Ovary (tissue), 9 donors: ENCODE results near the gene RBPJ. TPM values are rescaled to one million over a fixed set of nuclear protein-coding genes. Genes with fewer than 3 reads are reported as not detected.

Source experiments
- DNase-seq, 5 donors: peaks; one replicate each; pipeline ENCODE4 v3.0.0-alpha.2; 2019 to 2020
- H3K27ac ChIP-seq, 2 donors: fragments of 200-600 bp; one replicate each; pipeline versions ENCODE4 v1.5.1 to v1.8.0; 2019 to 2022
- H3K27me3 ChIP-seq: fragments of 200-600 bp; one replicate; pipeline ENCODE4 v1.8.0; 2022
- H3K36me3 ChIP-seq: fragments of 200-600 bp; sonication (generic); one replicate; pipeline ENCODE4 v1.5.1; 2019
- H3K4me1 ChIP-seq: one replicate; pipeline ENCODE4 v1.8.1; 2013; ENCODE audit warnings: mild to moderate bottlenecking, moderate library complexity; ENCODE audit not compliant: insufficient read depth
- H3K4me3 ChIP-seq: fragments of 200-600 bp; sonication (generic); one replicate; pipeline ENCODE4 v1.5.1; 2017
- H3K9me3 ChIP-seq, 2 donors: fragments of 200-600 bp in 1 of 2; sonication (generic) in 1 of 2; one replicate each; pipeline versions ENCODE4 v1.5.1 to v1.8.1; 2013 to 2019; ENCODE audit warnings: mild to moderate bottlenecking in 1 of 2, moderate library complexity in 1 of 2
- CTCF ChIP-seq, 3 donors: fragments of 450-650 bp in 2 of 3; fragments of 200-600 bp in 1 of 3; IDR thresholded peaks; one replicate each; pipeline versions ENCODE4 v1.5.1 to v1.8.0; 2016 to 2022; ENCODE audit warnings: antibody characterized with exemption in 3 of 3, mild to moderate bottlenecking in 1 of 3
- EP300 ChIP-seq: sonication (generic); formaldehyde crosslinking; IDR thresholded peaks from one replicate; pipeline ENCODE4 v1.6.1; 2017; ENCODE audit warnings: antibody characterized with exemption
- POLR2A ChIP-seq: fragments of 450-650 bp; IDR thresholded peaks from one replicate; pipeline ENCODE4 v1.6.1; 2017; ENCODE audit warnings: antibody characterized with exemption, mild to moderate bottlenecking, moderate library complexity
- WGBS, 3 donors: extraction: QIAGEN DNeasy Blood & Tissue Kit in 1 of 3; methylation state at CpG; one replicate each; pipeline versions ENCODE4 v1.1.5 to v1.1.7; 2013 to 2017; 5-methylcytosine and 5-hydroxymethylcytosine counted together
- intact Hi-C, 4 donors: fragments of 100-400 bp; cut with DNase I; formaldehyde crosslinking; loops; one replicate each; pipeline versions ENCODE4 v1.11.0 to v1.15.1; 2022 to 2023
- polyA plus RNA-seq, 2 donors: library from polyadenylated mRNA; stranded (reverse); fragments of 200-250 nt in 1 of 2; fragments of 350-450 nt in 1 of 2; fragmentation: Illumina TruSeq in 1 of 2; extraction: RNeasy Lipid Tissue Mini Kit (QIAGEN cat#74804) in 1 of 2; gene quantifications; one replicate each; pipeline ENCODE4 v1.2.3, GENCODE V29; 2013 to 2014
- total RNA-seq, 7 donors: library from RNA; depleted of rRNA in 2 of 7; stranded (reverse); fragments of >200 nt in 2 of 7; fragmentation: NEBNext Ultra II Directional in 3 of 7; extraction: Animal tissue kit (Norgen Biotek cat#: 25700) in 3 of 7; gene quantifications; one replicate each; pipeline versions ENCODE4 v1.1.0 to v1.2.4, GENCODE V29; 2016 to 2023
- donor health status: DM: no; HTN: no; CAD: no; lungs with moderate emphysema.
- donor health status: DM: no; HTN: no; CAD: no.
- donor health status: Bipolar disorder and iron deficiency.
- donor health status: DM: yes; HTN: yes; CAD: no.
- donor health status: DM: no; HTN: no; CAD: no.
- donor health status: DM: yes; HTN: yes; CAD: no.

RBPJ gene
- total and polyA plus RNA-seq, 9 donors = 36.0 to 75.1 (median 62.7) TPM

GRCh38 chr4:26361297-26361696 lies 40.5 kb downstream of the RBPJ start:
- no peaks in the 10 kb centered on the region for H3K27me3 ChIP-seq
- no peaks in the 10 kb centered on the region for H3K9me3 ChIP-seq
- intact Hi-C loops = no loop called here
- H3K4me3 ChIP-seq = no peak overlapping the region
- TF ChIP-seq EP300 (no peak), CTCF (IDR thresholded peaks at IDR 0.05) (no peak), POLR2A (no peak)
- no peaks in the 10 kb centered on the region for H3K36me3 ChIP-seq
- no peak for DNase-seq
- H3K4me1 ChIP-seq = peaks cover 4% of the 10 kb centered on the region
- 75 to 90% (median 88%) methylated on average over 2 of the region's 2 CpGs for WGBS, 3 donors
- H3K27ac ChIP-seq = no peak overlapping the region

- no peak for DNase-seq
- Histone ChIP-seq H3K9me3 (no peaks in the 10 kb centered on the region), H3K27ac (no peak overlapping the region), H3K4me1 (peaks cover 6% of the 10 kb centered on the region), H3K36me3 (no peaks in the 10 kb centered on the region), H3K4me3 (no peak overlapping the region), H3K27me3 (no peaks in the 10 kb centered on the region)
- intact Hi-C loops = no loop called here
- 95 to 97% (median 97%) methylated on average over 9 of the region's 9 CpGs for WGBS, 3 donors
- TF ChIP-seq EP300 (no peak), POLR2A (no peak), CTCF (IDR thresholded peaks at IDR 0.05) (no peak)
Observed at GRCh38 chr4:26362745-26363439, 42.1 kb downstream of the RBPJ start.

DNA sequence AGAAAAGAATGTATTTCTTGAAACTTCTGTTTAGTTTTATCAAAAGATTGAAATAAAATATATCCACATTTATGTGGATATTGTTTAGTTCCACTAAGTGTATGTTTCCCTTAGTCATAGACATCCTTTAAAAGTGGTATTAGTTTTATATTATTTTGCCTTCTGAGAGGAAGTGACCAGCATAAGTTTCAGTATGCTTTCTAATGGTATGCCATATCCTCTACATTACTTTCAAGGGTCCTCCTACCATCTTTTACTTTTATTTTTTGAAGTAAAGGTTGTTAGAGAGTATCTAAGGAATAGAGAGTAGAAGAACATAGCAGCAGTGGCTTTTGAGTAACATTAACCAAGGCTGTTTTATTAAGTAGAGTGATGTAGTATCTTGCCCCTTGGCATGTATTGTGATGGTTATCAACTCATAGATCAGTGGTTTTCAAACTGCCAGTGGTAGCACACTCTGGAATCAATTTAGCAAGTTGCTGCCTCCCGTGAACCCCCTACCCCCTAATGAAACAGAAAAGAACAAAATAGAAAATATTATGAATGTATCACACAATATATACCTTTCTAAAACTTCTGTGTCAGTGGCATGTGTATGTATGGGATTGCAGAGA lies 44.8 kb downstream of the RBPJ start:
- Histone ChIP-seq H3K36me3 (no peaks in the 10 kb centered on the region), H3K4me3 (no peak overlapping the region), H3K4me1 (peaks cover 6% of the 10 kb centered on the region), H3K9me3 (no peaks in the 10 kb centered on the region), H3K27ac (no peak overlapping the region), H3K27me3 (no peaks in the 10 kb centered on the region)
- 89 to 92% (median 91%) methylated on average over 1 of the region's 1 CpG for WGBS, 3 donors
- TF ChIP-seq POLR2A (no peak), CTCF (IDR thresholded peaks at IDR 0.05) (no peak), EP300 (no peak)
- intact Hi-C loops = no loop called here
- DNase-seq = no peak

DNA sequence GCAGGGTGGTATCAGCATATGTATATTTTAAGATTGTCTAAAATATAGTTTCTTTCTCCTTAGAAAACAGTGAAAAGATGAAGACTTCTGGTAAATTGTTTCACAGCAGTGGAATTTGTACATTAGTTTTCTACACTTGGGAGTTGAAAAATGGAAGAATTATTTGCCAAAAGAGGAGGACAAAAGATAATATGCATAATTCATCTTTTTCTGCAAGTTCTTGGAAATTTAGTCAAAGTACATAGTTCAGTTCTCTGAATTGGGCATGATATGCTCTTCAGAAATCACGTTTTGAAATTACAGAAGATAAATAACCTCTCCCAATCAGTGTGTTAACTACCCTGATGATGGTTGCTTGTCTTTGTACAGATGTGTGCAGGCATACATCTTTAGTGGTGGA lies 47.0 kb downstream of the RBPJ start:
- intact Hi-C loops = no loop called here
- no peak for DNase-seq
- no peaks in the 10 kb centered on the region for H3K27me3 ChIP-seq
- H3K4me3 ChIP-seq = no peak overlapping the region
- WGBS, 3 donors = 8 to 21% (median 14%) methylated on average over 1 of the region's 1 CpG
- H3K4me1 ChIP-seq = peaks cover 5% of the 10 kb centered on the region
- no peaks in the 10 kb centered on the region for H3K9me3 ChIP-seq
- TF ChIP-seq CTCF (IDR thresholded peaks at IDR 0.05) = no peak
- no peak for TF ChIP-seq EP300
- no peak for TF ChIP-seq POLR2A
- no peaks in the 10 kb centered on the region for H3K36me3 ChIP-seq
- H3K27ac ChIP-seq = no peak overlapping the region
